Mammary epithelial cell (primary cell): ENCODE data around the gene CFAP65.

ENCODE experiments used
- CTCF ChIP-seq, 2 donors: IDR thresholded peaks in 1 of 2; conservative IDR thresholded peaks in 1 of 2; 2 replicates each; pipeline ENCODE4 v1.5.1; 2011 to 2012; ENCODE audit warnings: inconsistent platforms in 2 of 2, low read length in 2 of 2, mild to moderate bottlenecking in 2 of 2, control low read depth in 1 of 2, low read depth in 1 of 2; ENCODE audit not compliant: insufficient read depth in 1 of 2; ENCODE audit errors: extremely low read depth in 1 of 2
- EZH2 ChIP-seq: IDR thresholded peaks from 2 replicates; pipeline ENCODE4 v1.6.1; 2012; ENCODE audit warnings: low read length, inconsistent platforms, borderline replicate concordance

GRCh38 chr2:218993345-218994315 lies 47.7 kb downstream of the CFAP65 start, which contains the start of gene CRYBA2:
- TF ChIP-seq CTCF (conservative IDR thresholded peaks at IDR 0.05 in 1 of 2, IDR thresholded peaks at IDR 0.05 in 1 of 2; ENCODE audit: extremely low read depth in 1 of 2, insufficient read depth in 1 of 2, low read depth in 1 of 2, low read length in 2 of 2) (peak in 1 of 2 donors; percentile 5), EZH2 (no peak)
